T follicular helper cell (primary cell): ENCODE results near the gene SEMA4C.
A peak's percentile ranks its signal among the peaks of the same experiment; 100 is the strongest.

Experiments
- DNase-seq: peaks from one replicate; pipeline ENCODE4 v3.0.0-alpha.2; 2020; ENCODE audit warnings: low read depth

SEMA4C gene

GRCh38 chr2:96882906-96883305 lies 13.0 kb upstream of the SEMA4C start:
- DNase-seq, result no peak

DNA sequence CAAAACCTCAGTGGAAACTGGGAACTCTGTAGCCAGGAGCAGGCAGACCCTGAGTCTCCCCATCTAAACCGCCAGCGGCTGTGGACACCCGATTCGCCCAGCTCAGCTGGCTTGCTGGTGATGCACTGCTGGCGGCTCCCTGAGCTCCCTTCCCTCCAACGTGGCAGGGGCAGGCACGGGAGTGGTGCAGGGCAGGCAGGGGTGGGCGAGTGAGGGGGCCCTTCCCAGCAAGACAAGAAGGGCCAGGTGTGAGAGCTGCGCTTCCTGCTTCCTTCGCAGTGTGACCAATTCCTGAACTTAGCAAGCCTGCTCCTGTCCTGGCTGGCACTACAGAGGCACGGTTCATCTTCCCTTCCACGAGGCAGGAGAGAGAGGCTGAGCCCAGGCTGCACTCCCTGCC lies 12.3 kb upstream of the SEMA4C start:
- DNase-seq, result no peak

- DNase-seq, result no peak
Observed at GRCh38 chr2:96881349-96882195, 11.7 kb upstream of the SEMA4C start.

GRCh38 chr2:96880891-96881273 lies 11.0 kb upstream of the SEMA4C start:
- no peak for DNase-seq

DNA sequence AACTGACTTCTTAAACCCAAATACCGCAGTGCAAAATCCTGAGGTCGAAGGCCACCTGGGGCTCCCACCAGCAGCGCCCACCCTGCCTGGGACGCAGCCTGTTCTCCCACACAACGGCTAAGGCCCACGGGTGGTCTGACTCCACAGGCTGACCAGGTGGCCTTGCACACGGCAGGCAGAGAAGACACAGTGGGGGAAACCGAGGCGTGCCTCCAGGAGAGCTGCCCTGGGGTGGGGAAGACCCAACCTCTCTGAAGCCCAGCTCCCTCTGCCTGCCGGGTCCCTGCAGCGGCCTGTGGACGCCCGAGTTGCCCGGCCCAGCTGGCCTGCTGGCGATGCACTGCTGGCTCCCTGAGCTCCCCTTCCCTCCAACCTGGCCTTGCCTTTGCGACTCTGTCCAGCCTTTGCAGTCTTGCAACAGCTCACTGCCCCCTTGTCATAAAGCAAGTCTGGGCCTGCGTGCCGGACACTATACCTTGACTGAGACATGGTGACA lies 9.7 kb upstream of the SEMA4C start:
- DNase-seq, result no peak

DNA sequence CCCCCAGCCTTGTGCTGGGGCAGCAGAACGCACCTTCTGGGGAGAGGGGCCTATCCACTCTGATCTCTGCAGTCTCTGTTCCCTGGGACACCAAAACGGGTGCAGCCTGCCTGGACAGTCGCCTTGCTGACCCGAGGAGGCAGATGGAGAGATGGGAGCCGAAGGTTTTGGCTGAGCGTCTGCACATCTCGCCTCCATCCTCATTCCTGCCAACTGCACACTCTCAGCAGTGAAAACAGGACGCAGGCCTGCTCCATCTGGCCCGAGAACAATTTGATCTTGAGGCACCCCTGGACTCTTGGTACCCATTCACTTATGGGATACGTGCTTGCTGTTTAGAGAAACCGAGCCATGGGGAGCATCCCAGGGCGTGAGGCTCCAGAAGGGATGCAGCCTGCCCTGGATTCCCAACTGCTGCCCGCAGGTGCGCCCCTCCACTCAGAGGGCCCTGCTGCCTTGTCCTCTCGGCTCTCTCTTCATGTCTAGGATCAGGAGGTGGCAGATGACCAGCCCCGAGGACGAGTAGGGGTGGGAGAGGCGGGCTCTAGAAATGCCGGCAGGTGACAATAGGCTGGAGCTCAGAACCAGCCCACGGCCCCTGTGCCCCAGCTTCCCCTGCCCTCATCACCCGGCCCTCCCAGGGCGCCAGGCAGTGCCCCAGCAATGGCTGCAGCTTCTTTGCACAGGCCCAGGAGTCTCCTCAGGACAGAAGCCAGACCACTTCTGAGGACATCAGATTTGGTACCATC lies 9.1 kb upstream of the SEMA4C start:
- DNase-seq, result no peak

DNA sequence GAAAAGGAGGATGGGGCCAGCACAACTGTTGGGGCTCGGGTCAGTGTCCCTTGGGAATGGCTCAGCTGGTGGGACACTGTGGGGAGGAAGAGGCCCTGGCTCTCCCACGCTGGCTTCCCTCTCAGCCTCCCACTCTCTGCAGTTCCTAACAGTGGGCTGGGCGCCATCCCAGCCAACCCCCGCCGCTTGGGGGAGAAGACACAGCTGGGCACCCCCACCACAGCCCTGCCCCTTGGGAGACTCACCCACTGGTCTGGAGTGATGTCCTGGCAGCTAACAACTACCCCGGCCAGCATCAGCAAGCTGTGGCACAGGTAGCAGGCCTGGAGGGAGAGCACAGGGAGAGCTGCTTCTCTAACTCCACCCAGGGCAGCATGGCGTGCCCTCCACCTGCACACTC lies 8.3 kb upstream of the SEMA4C start:
- DNase-seq, result no peak

- DNase-seq, result no peak
Observed at GRCh38 chr2:96877631-96878092, 7.8 kb upstream of the SEMA4C start.

- DNase-seq, result no peak
Observed at GRCh38 chr2:96877042-96877451, 7.2 kb upstream of the SEMA4C start.

DNA sequence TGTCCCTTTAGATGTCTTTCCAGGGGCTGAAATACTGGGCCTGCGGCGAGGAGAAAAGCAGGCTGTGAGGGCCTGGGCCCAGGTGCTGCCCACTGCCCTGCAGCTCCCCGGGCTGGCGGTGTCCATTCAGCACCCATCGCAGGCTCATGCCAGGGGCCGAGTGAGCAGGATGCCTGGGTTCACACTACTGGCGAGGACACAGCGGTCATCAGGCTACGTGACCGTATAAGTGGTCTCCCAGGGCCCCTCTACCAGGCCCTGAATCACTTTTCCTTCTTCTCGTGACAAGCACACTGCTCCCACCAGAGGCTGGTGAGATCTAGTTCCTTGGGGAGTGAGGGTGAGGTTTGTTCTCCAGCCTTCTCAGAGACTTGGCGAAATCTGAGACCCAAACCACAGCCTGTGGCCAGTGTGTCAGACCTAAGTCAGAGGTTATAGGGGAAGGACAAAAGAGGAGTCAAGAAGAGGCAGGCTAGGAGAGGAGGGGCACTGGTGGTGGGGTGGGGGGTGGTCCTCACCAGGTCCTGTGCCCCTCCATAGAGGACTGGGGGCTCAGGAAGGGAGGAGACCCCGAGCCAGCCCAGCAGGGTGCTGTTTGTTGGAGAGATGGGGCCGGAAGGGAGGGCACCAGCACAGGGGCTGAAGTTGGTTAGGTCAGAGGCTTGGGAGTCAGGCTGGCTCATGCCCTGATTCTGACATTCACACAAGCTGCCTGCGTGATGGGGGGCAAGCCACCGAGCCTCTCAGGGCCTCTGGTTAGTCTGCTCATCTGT lies 6.6 kb upstream of the SEMA4C start:
- no peak for DNase-seq

DNA sequence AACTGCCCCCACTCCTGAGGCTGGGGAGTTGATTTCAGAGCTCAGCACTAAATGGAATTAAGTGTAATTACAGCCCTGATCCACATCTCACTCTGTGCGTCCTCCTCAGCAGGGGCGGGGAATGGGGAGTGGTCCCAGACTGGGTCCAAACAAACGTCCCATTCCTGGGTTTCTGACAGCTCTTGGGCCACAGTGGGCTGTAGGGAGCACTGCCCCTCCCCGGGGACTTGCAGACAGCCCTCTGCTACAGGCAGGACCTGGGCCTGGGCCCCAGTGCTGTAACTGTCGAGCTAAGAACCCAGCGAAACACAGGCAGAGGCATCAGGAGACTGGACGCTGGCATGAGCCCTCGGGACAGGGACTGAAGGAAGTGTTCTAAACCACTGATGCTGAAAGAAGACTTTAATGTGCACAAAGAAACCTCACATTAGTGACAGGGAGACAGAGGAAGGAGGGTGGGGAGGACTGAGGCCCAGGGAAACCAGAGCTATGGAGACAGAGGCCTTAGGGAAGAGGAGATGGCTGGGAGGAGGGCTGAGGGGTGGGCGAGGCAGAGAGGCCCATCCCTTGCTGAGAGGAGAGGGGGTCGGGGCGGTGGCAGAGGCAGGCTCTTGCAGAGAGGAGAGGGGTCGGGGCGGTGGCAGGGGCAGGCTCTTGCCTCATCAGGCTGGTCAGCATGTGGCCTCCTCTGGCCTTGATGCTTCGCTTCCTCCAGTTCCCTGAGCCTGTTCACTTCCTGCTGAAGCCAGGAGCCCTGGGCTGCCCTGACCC lies 5.8 kb upstream of the SEMA4C start:
- no peak for DNase-seq

- DNase-seq, result no peak
Observed at GRCh38 chr2:96874198-96874831, 4.4 kb upstream of the SEMA4C start.

GRCh38 chr2:96873651-96874096 lies 3.8 kb upstream of the SEMA4C start:
- no peak for DNase-seq

GRCh38 chr2:96872591-96873349 lies 2.9 kb upstream of the SEMA4C start:
- DNase-seq, result no peak

- peak; percentile 55 for DNase-seq
Observed at GRCh38 chr2:96870626-96871255, 861 bp upstream of the SEMA4C start.

DNA sequence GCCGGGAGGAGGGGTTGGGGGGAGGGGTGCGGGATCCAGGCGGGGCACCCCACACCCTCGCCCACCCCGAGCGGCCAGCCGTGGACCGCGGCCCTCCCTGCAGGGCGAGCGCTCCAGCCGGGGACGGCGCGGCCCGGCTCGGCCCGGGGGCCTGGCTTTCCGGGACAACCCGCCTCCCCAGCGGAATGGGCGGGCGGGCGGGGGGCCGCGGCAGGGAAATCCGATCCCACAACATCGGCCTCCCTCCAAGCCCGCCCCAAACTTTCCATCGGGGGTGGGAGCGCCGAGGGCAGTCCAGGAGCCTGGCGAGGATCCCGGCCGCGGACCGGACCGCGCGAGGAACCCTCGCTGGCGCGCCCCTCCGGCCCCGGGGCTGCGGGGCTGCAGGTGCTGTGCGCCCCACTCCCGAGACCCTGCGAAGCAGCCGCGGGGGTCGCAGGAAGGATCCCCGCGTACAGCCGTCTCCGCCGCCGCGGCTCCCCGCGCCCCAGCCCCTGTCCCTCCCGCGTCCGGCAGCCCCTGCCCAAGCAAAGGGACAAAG lies 529 bp downstream of the SEMA4C start:
- DNase-seq, result no peak

- DNase-seq, result peak; percentile 42
Observed at GRCh38 chr2:96868555-96869280, 1.2 kb downstream of the SEMA4C start.

DNA sequence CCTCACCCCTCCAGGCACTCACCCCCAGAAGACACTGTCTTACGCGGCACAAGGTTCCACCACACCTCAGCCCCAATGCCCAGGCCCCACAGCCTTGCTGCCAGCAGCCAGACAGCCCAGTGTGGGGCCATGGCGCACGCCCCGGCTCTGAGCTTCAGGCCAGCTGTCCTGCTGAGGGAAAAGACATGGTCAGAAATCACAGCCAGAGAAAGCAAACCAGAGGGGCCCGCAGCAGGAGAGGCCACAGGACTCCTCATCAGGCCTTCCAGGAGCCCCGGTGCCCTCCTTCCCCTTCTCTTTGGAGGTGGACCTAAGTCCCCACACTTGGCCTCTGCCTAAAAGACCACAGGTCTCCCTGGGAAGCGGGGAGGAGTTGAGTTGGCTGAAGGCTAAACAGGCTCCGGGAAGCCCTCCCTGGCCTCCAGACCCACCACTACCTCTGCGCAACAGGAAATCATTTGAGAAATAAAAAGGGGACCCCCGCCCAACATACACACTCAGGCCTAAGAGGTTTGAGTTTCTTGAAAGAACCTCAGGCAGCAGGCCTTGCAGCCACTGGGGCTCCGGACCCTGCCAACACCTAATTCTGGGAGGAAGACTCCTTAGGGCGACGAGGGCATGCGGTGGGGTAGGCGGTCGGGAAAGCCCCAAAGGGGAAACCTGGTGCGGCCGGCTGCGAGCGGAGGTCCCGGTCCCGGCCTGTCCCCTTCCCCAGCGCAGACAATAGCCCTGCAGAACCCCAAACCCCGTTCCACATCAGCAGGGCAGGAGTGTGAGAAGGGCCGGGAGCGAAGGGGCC lies 1.9 kb downstream of the SEMA4C start:
- DNase-seq, result no peak
